CD4-positive, alpha-beta T cell treated with Interleukin-17A for 4 hours (primary cell): ENCODE data around the gene FBXO22.
"Not testable (repeated sequence)": the region's sequence is repeated elsewhere in the genome, so short reads cannot be mapped to it uniquely, and the experiment has no call there.

Experiments
- DNase-seq: peaks from one replicate; pipeline ENCODE4 v3.0.0-alpha.2; 2020; ENCODE audit warnings: mixed read lengths

FBXO22 gene

GRCh38 chr15:75984706-75985105 lies 81.0 kb downstream of the FBXO22 start:
- not testable (repeated sequence) for DNase-seq

- no peak for DNase-seq
Observed at GRCh38 chr15:75985971-75986370, 82.3 kb downstream of the FBXO22 start.

GRCh38 chr15:75989045-75989444 lies 85.4 kb downstream of the FBXO22 start:
- DNase-seq, result no peak

- no peak for DNase-seq
Observed at GRCh38 chr15:75989875-75990274, 86.2 kb downstream of the FBXO22 start.
